Psoas muscle (tissue), 8 donors: ENCODE measurements around the gene PIK3AP1. TPM values are rescaled to one million over a fixed set of nuclear protein-coding genes. Genes with fewer than 3 reads are reported as not detected.

Source experiments
- ATAC-seq, 4 donors: fragments of 200-7000 bp; cut with Tn5 transposase; one replicate each; pipeline ENCODE4 v1.9.1; 2020; ENCODE audit warnings: moderate library complexity in 3 of 4, mild to moderate bottlenecking in 2 of 4
- DNase-seq, 2 donors: peaks; one replicate each; pipeline ENCODE4 v3.0.0-alpha.2; 2020
- H3K27ac ChIP-seq: fragments of 200-600 bp; one replicate; pipeline ENCODE4 v1.8.0; 2022
- H3K27me3 ChIP-seq, 3 donors: fragments of 200-600 bp in 1 of 3; one replicate each; pipeline versions ENCODE4 v1.6.1 to v1.8.0; 2013 to 2022; ENCODE audit warnings: low read length in 2 of 3, mild to moderate bottlenecking in 2 of 3, moderate library complexity in 1 of 3; ENCODE audit not compliant: insufficient read depth in 3 of 3
- H3K36me3 ChIP-seq, 2 donors: fragments of 200-600 bp in 1 of 2; one replicate each; pipeline versions ENCODE4 v1.6.1 to v1.8.0; 2013 to 2022; ENCODE audit warnings: low read depth in 1 of 2, mild to moderate bottlenecking in 1 of 2, moderate library complexity in 1 of 2; ENCODE audit not compliant: insufficient read depth in 1 of 2
- H3K4me1 ChIP-seq: fragments of 200-600 bp; one replicate; pipeline ENCODE4 v1.8.0; 2022
- H3K4me3 ChIP-seq: fragments of 200-600 bp; one replicate; pipeline ENCODE4 v1.8.0; 2022; ENCODE audit warnings: mild to moderate bottlenecking
- H3K9me3 ChIP-seq: fragments of 200-600 bp; one replicate; pipeline ENCODE4 v1.8.0; 2022
- CTCF ChIP-seq: fragments of 200-600 bp; IDR thresholded peaks from one replicate; pipeline ENCODE4 v1.8.0; 2022; ENCODE audit warnings: antibody characterized with exemption
- WGBS, 3 donors: extraction: QIAGEN DNeasy Blood & Tissue Kit; methylation state at CpG; one replicate each; pipeline versions ENCODE4 v1.1.6 to v1.1.7; 2013; 5-methylcytosine and 5-hydroxymethylcytosine counted together
- intact Hi-C, 2 donors: fragments of 100-400 bp; cut with DNase I; formaldehyde crosslinking; loops; one replicate each; pipeline versions ENCODE4 v1.11.0 to v1.14.2; 2022
- polyA plus RNA-seq, 3 donors: library from polyadenylated mRNA; stranded (reverse); fragments of 200-250 nt; gene quantifications; one replicate each; pipeline ENCODE4 v1.2.3, GENCODE V29; 2013
- total RNA-seq, 4 donors: library from RNA; stranded (reverse); fragmentation: NEBNext Ultra II Directional in 2 of 4; extraction: Animal tissue kit (Norgen Biotek cat#: 25700) in 2 of 4; gene quantifications; one replicate each; pipeline versions ENCODE4 v1.2.1 to v1.2.4, GENCODE V29; 2021 to 2023
- donor health status: healthy with polysubstance abuse.
- donor health status: DM: no; HTN: no; CAD: no; lungs with moderate emphysema.
- donor health status: Bipolar disorder and iron deficiency.
- donor health status: healthy.
- donor health status: DM: yes; HTN: yes; CAD: no.
- donor health status: DM: no; HTN: no; CAD: no.
- donor health status: DM: no; HTN: no; CAD: no.
- donor health status: DM: yes; HTN: yes; CAD: no.

The PIK3AP1 gene
- total and polyA plus RNA-seq, 7 donors = 0.17 to 8.6 (median 1.8) TPM

GRCh38 chr10:96667401-96667800, 52.9 kb downstream of the PIK3AP1 start:
- WGBS, 3 donors = 91 to 96% (median 94%) methylated on average over 3 of the region's 3 CpGs
- Histone ChIP-seq H3K27ac (no peak overlapping the region), H3K4me3 (no peak overlapping the region), H3K4me1 (no peaks in the 10 kb centered on the region), H3K36me3 (no peaks in the 10 kb centered on the region), H3K27me3 (no peaks in the 10 kb centered on the region), H3K9me3 (no peaks in the 10 kb centered on the region)
- DNase-seq (no peak), ATAC-seq (no peak)
- TF ChIP-seq CTCF = no peak
- intact Hi-C loops = no loop called here

- ATAC-seq = no peak
These were observed 53.6 kb downstream of the PIK3AP1 start for GRCh38 chr10:96666741-96667140.

GRCh38 chr10:96665306-96665705, 55.0 kb downstream of the PIK3AP1 start:
- WGBS, 3 donors = 77 to 82% (median 81%) methylated on average over 6 of the region's 6 CpGs
- TF ChIP-seq CTCF = no peak
- Histone ChIP-seq H3K9me3 (no peaks in the 10 kb centered on the region), H3K4me3 (no peak overlapping the region), H3K4me1 (no peaks in the 10 kb centered on the region), H3K27me3 (no peaks in the 10 kb centered on the region), H3K36me3 (no peaks in the 10 kb centered on the region), H3K27ac (no peak overlapping the region)
- intact Hi-C loops = no loop called here
- ATAC-seq (no peak), DNase-seq (no peak)

More at GRCh38 chr10:96666741-96667140, 53.6 kb downstream of the PIK3AP1 start:
- H3K36me3 ChIP-seq = no peaks in the 10 kb centered on the region
- no peak for TF ChIP-seq CTCF
- WGBS, 3 donors = 83 to 94% (median 94%) methylated on average over 3 of the region's 3 CpGs
- H3K9me3 ChIP-seq = no peaks in the 10 kb centered on the region
- intact Hi-C loops = no loop called here
- H3K27me3 ChIP-seq = no peaks in the 10 kb centered on the region
- no peak overlapping the region for H3K27ac ChIP-seq
- H3K4me3 ChIP-seq = no peak overlapping the region
- no peaks in the 10 kb centered on the region for H3K4me1 ChIP-seq
- no peak for DNase-seq

GRCh38 chr10:96664563-96664962, 55.8 kb downstream of the PIK3AP1 start:
- H3K36me3 ChIP-seq = no peaks in the 10 kb centered on the region
- WGBS, 3 donors = 58 to 63% (median 60%) methylated on average over 3 of the region's 3 CpGs
- H3K27me3 ChIP-seq = no peaks in the 10 kb centered on the region
- H3K4me1 ChIP-seq = no peaks in the 10 kb centered on the region
- H3K27ac ChIP-seq = no peak overlapping the region
- DNase-seq (no peak), ATAC-seq (peak in 1 of 4 donors; percentile 27)
- TF ChIP-seq CTCF = no peak
- intact Hi-C loops = no loop called here
- no peaks in the 10 kb centered on the region for H3K9me3 ChIP-seq
- no peak overlapping the region for H3K4me3 ChIP-seq

- intact Hi-C loops = no loop called here
- no peak for DNase-seq
- no peak for TF ChIP-seq CTCF
- Histone ChIP-seq H3K27ac (no peak overlapping the region), H3K27me3 (no peaks in the 10 kb centered on the region), H3K36me3 (no peaks in the 10 kb centered on the region), H3K4me3 (no peak overlapping the region), H3K9me3 (no peaks in the 10 kb centered on the region), H3K4me1 (no peaks in the 10 kb centered on the region)
- no peak for ATAC-seq
These were observed 56.5 kb downstream of the PIK3AP1 start for GRCh38 chr10:96663797-96664196.
